ENCODE data around the gene KAZN.
"Not testable (repeated sequence)": the region's sequence is repeated elsewhere in the genome, so short reads cannot be mapped to it uniquely, and the experiment has no call there.

The KAZN gene

GRCh38 chr1:14955402-14955801 is 356.9 kb downstream of the KAZN start:
- DNase-seq (ENCODE audit: low spot score): no peak

GRCh38 chr1:14955976-14956375 is 357.5 kb downstream of the KAZN start:
- DNase-seq (ENCODE audit: low spot score): no peak

GRCh38 chr1:14956579-14957195 is 358.2 kb downstream of the KAZN start:
- no peak for DNase-seq (ENCODE audit: low spot score)

DNA sequence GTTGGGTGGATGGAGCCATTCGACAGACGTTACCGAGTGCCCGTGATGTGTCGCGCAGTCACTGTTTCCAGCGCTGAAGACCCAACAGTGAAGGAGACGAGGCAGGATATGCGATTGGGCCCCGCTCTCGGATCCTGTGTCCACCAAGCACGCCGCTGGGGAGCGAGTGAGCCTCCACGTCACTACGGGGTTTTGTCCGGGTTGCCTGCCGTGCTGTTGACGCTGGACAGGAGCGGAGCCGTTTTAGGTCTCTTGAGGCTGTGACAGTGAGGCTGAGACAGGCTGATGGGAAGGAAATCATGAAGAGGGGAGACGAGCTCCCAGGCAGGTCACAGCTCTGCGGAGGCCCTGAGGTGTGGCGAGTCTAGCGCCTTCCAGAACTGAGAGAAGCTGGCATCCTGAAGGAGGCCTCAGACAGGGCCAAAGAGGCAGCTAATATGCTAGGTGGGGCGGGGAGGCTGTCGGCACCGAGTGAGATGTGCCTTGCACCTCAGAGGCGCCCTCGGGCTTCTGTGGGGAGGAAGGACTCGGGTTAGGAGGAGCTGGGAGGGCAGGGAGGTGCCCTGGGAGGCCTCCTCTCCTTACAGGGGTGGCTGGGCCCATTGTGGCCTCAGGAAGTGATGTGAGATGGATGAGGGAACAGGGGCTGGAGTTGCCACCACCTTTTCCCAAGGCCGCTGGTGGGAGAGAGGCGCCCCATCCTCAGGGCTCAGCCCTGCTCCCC is 359.1 kb downstream of the KAZN start:
- no peak for DNase-seq (ENCODE audit: low spot score)

GRCh38 chr1:14958249-14959058 is 360.0 kb downstream of the KAZN start:
- DNase-seq (ENCODE audit: low spot score): no peak

GRCh38 chr1:14959059-14959694 is 360.7 kb downstream of the KAZN start:
- no peak for DNase-seq (ENCODE audit: low spot score)

DNA sequence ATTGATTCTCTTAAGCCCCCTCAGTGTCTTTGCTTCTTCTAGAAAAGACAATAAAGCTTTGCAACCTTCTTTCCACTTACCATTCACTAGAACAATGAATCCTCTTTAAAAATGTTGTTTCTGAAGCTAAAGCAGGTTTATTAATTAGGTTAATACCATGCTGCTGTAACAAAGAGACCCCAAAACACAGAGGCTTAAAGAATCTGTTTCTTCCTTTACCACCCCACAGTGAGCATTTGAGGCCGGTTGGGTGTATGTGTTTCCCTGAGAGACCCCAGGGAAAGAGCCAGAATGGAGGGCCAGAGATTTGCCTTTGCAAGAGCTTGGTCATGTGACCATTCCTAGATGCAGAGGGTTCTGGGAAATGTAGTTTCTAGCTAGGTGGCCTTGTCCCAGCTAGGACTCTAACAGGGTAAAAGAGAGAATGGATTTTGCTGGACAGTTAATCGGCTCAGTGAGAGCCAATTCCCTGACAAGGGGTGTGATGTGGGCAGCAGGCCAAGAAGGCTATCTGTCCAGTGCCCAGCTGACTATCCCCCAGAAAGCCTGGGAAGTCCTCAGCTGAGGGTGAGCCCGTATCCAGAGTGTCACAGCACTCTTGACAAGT is 363.3 kb downstream of the KAZN start:
- no peak for DNase-seq (ENCODE audit: low spot score)

GRCh38 chr1:14962407-14962806 is 363.9 kb downstream of the KAZN start:
- DNase-seq (ENCODE audit: low spot score): no peak

- DNase-seq (ENCODE audit: low spot score): not testable (repeated sequence)
Observed at GRCh38 chr1:14963791-14964710, 365.6 kb downstream of the KAZN start.

- no peak for DNase-seq (ENCODE audit: low spot score)
Observed at GRCh38 chr1:14964711-14965055, 366.2 kb downstream of the KAZN start.

DNA sequence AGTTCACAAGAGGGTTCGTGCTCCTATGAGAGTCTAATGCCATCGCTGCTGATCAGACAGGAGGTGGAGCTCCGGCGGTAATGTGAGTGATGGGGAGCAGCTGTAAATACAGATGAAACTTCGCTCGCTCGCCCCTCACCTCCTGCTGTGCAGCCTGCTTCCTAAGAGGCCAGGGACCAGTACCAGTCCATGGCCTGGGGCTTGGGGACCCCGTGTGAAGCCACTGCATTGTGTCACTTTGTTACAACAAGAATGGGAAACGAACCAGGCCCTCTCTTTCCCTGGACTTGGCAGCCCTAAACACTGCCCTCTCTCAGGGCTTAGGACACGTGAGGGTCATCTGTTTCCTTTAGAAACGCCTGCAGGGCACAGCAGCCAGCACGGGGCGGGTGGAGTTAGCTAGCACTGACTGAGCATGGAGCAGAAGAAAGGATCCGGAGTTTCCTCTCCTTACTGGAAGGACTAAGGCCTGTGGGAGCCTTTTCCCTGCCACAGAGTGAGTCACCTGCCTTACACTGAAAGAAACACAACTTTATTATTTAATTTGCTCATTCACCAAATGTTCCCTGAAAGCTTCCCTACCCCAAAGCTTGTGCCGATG is 369.9 kb downstream of the KAZN start:
- no peak for DNase-seq (ENCODE audit: low spot score)

GRCh38 chr1:14969006-14969405 is 370.5 kb downstream of the KAZN start:
- DNase-seq (ENCODE audit: low spot score): no peak

DNA sequence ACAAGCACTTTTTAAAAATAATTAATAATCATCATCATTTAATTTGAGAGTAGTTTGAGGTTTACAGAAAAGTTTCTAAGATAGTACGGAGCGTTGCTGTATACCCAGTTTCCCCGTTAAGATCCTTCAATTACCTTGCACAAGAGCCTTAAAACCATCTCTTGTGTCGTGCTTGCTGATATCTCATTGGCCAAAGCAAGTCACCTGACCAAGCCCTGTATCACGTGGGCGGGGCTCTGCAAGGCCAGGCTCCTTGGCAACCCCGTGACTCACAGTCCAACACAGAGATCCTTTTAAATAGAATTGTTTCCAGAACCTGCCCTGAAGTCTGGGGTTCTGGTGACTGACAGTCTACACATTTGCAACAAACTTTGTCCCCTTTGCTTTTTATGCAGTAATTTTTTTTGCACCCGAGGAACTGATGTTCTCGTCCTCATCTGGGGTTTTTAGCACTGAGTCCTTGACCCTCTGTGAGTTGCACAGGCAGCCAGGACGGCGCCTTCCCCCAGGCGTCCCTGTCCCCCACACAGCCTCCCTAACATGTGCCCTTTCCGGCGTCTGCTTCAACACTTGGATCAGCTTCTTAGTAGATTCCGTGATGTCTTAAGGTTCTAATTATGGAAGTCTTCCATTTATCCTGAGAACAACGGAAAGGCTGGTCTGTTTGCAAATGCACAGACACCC is 371.8 kb downstream of the KAZN start:
- no peak for DNase-seq (ENCODE audit: low spot score)

DNA sequence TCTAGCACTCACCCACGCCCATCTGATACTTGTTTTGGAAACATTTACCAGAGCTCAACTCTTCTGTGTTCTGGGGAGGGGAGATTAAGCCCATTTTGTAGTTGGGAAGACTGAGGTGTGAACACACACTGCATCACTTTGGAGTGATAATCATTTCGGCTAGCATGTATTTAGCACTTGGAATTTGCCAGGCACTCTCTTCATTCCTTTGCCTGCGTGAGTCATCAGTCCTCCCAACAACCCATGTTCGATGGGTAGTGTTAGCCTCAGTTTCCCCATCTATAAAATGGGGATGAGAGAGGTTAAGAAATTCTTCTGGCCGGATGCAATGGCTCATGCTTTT is 372.3 kb downstream of the KAZN start:
- DNase-seq (ENCODE audit: low spot score): no peak

GRCh38 chr1:14971221-14971620 is 372.7 kb downstream of the KAZN start:
- DNase-seq (ENCODE audit: low spot score): no peak

- DNase-seq (ENCODE audit: low spot score): no peak
Observed at GRCh38 chr1:14972107-14972506, 373.6 kb downstream of the KAZN start.

GRCh38 chr1:14973773-14974172 is 375.3 kb downstream of the KAZN start:
- no peak for DNase-seq (ENCODE audit: low spot score)

DNA sequence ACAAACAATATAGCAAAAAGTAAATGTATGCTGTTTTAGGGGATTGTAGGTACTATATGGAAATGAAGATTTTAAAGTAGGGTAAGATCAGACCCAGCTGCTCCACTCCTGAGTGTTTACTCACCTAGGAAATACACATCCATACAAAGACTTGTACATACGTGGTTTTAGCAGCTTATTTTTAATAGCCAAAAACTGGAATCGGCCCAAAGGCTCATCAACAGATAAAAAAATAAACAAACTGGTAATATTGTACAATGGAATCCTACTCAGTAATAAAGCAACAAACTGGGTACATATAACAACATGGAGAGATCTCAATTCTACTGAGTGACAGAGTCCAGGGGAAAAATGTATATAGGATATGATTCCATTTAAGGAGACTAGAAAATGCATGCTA is 375.9 kb downstream of the KAZN start:
- DNase-seq (ENCODE audit: low spot score): no peak

DNA sequence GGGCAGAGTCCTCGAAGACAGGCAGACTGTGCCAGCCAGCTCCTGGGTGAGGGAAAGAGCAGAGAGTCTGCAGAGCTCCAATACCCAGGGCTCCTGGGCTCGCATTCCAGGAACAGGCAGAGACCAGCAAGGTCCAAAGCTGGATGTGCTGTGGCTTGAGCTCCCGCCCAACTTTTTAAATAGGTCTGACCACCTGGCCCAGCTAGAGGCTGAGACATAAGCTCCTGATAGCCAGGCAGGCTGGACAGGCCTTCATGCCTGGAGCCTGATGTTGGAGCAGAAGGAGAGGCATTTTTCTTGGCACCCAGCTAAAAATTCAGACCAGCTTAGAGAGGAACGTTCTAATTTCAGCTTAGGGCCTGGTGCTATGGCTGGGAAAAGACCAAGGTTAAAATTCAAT is 376.6 kb downstream of the KAZN start:
- DNase-seq (ENCODE audit: low spot score): no peak

- no peak for DNase-seq (ENCODE audit: low spot score)
Observed at GRCh38 chr1:14976256-14976655, 377.8 kb downstream of the KAZN start.
